ENCODE measurements around the gene ZSWIM4. TPM values are rescaled to one million over a fixed set of nuclear protein-coding genes. Genes with fewer than 3 reads are reported as not detected.

Gene ZSWIM4
- total and polyA plus RNA-seq, 2 of the 13 experiments (the other 11 are each of a cell fraction or from before 2014, with no cell fraction given), result 0.33 to 0.86 TPM

- TF ChIP-seq ZNF687 (CRISPR knock-in tag; IDR thresholded peaks at IDR 0.05) (peak; percentile 8; the same call in 1 of the 2 replicates), SMARCE1 (IDR thresholded peaks at IDR 0.05; ENCODE audit: borderline replicate concordance) (no peak), HINFP (CRISPR knock-in tag; IDR thresholded peaks at IDR 0.05; ENCODE audit: low read depth) (no peak), ZNF160 (CRISPR knock-in tag; IDR thresholded peaks at IDR 0.05) (no peak), ELK4 (CRISPR knock-in tag; IDR thresholded peaks at IDR 0.05; ENCODE audit: borderline replicate concordance) (no peak), ATAD3A (CRISPR knock-in tag; IDR thresholded peaks at IDR 0.05) (no peak), ARID5B (CRISPR knock-in tag; IDR thresholded peaks at IDR 0.05) (no peak), ZNF207 (IDR thresholded peaks at IDR 0.05; ENCODE audit: borderline replicate concordance) (no peak), ESRRA (CRISPR knock-in tag; IDR thresholded peaks at IDR 0.05; ENCODE audit: low read depth) (no peak), ZNF296 (CRISPR knock-in tag; conservative IDR thresholded peaks at IDR 0.05) (no peak), ZKSCAN8 (CRISPR knock-in tag; IDR thresholded peaks at IDR 0.05; ENCODE audit: borderline replicate concordance) (no peak), SRY (CRISPR knock-in tag; IDR thresholded peaks at IDR 0.05) (no peak), DR1 (CRISPR knock-in tag; IDR thresholded peaks at IDR 0.05) (no peak), ARID2 (CRISPR knock-in tag; IDR thresholded peaks at IDR 0.05; ENCODE audit: borderline replicate concordance) (no peak), ZSCAN21 (CRISPR knock-in tag; IDR thresholded peaks at IDR 0.05; ENCODE audit: borderline replicate concordance) (no peak), ZNF639 (CRISPR knock-in tag; conservative IDR thresholded peaks at IDR 0.05) (no peak)
Observed at GRCh38 chr19:13839130-13839937, 44.1 kb downstream of the ZSWIM4 start (continued).
